ENCODE results near the gene HEATR9.

HEATR9 gene

GRCh38 chr17:35894206-35894605 lies 25.5 kb upstream of the HEATR9 start:
- DNase-seq = no peak

DNA sequence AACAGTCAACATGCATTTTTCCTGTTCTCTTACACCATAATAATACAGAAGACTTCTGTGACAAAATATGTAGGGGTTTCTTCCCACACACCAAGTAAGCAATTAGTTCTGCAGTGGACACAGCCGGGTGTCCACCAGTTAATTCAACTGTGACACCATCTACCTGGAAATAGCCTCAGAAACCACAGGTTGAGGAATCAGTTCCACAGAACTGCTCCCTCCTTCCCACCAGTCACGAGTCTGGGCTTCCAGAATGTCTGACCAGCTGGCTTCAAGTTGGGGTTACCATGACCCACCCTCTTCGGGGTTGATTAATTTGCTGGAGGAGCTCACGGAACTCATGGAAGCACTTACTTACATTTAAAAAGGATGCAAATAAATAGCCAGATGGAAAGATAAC lies 25.1 kb upstream of the HEATR9 start:
- DNase-seq = no peak

DNA sequence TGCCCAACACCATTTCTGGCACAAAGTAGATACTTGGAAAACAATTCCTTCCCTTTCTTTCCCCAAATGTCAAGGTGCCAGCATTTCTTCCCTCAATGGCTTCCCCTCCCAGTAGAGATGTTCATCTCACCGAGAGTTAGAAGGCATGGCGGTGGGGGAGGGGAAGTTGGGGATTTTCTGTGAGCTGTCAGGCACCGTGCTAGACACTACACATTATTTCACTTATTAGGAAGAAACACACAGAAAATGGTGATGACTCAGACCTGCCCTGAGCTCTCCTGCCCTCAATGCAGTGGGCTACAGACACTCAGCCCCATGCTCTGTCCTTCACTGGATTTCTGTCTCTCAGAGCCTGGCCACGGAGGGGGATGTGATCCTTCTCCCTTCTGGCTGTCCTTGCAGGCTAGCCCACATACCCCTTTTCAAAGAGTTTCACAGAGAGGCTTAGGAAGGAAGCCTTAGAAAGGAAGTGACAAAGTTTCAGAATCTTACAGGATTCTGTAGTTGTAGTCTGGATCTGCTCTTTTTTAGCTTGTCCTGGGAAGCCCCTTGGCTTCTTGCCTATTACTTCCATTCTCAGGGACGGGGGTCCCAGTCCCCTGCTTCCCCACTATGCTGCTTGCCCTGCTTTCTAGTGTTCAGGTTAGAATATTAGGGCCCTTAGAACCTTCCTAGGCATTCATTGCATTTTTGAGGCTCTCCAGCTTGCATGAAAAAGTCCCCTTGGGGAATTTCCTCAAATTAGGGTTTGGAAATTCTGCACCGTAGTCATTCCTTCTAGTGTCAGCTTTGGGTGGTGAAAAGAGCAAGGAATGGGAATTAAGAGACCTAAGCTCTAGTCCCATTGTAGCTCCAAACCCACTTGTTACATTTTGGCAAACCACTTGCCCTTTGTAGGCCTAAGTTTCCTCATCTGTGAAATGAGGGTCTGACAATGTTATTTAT lies 23.7 kb upstream of the HEATR9 start:
- DNase-seq = no peak

DNA sequence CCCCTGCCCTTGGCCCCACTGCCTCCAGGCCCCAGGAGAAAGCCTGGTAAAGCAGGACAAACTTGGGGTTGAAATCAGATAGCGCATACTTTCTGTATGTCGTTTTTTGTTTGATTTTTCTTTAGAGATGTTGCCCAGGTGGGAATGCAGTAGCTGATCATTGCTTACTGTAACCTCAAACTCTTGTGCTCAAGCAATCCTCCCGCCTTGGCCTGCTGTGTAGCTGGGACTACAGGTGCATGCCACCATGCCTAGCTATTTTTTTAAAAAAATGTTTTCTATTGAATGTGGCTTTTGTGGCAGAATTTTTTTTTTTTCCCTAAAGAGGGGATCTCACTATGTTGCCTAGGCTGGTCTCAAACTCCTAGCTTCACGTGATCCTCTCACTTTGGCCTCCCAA lies 22.6 kb upstream of the HEATR9 start:
- no peak for DNase-seq

- DNase-seq = no peak
Measured at GRCh38 chr17:35890774-35891155, 22.1 kb upstream of the HEATR9 start.

- DNase-seq = peak; percentile 19
Measured at GRCh38 chr17:35889818-35890773, 21.4 kb upstream of the HEATR9 start.

DNA sequence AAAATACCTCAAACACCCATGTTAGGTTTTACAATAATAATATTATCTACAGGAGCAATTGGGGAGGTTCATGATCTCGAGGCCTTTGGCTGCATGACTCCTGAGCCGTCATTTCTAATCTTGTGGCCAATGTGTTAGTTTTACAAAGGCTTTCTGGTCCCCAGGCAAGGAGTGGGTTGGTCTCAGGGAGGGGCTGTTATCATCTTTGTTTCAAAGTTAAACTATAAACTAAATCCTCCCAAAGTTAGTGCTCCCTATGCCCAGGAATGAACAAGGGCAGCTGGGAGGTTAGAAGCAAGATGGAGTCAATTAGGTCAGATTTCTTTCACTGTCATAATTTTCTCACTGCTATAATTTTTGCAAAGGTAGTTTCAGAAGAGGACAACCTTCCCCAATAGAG lies 20.6 kb upstream of the HEATR9 start:
- DNase-seq = no peak

DNA sequence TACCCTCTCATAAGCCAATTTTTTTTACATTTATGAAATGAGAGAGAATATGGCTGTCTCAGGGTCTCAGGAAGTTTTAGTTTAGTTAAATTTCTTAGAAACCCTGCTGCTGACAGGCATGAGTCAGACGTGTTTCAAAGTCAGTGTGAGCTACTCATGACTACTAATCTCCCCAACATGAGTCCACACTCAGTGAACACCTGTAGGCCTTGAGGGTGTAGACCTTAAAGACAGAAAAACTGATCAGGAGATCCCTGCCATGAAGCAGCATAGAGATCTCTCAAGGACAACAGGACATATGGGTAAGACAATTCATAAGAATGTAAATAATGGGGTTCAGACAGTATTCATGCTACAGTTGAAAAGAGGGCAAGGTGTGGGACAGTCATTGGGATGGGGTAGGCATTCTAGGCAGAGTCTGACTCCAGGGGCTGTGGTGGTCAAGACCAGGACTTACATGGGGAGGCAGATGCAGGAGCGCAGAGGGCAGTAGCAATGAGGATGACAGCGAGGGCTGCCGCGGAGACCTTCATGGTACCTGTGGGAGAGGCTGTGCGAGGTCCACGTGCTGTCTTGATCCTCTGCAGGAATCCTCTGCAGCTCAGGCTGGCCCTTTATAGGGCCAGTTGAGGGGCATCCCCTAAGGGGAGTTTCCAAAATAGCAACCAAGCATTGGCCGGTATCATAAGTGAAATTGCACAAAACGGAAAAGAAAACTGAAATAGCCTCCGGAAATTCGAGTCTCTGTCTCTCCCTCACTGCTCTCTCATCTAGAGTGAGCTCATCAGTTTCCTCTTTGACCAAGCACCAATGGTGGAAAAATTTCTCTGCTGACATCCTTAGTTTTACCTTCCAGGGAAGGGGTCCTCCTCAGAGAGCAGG lies 11.3 kb upstream of the HEATR9 start, which contains the start of gene CCL5:
TSS of gene CCL5 (minus strand) at position 588 of the 882 bp plus-strand sequence.
- DNase-seq = no peak

GRCh38 chr17:35878361-35878760 lies 9.7 kb upstream of the HEATR9 start:
- no peak for DNase-seq

- no peak for DNase-seq
Measured at GRCh38 chr17:35877345-35878029, 8.8 kb upstream of the HEATR9 start.

- DNase-seq = no peak
Measured at GRCh38 chr17:35876534-35876933, 7.8 kb upstream of the HEATR9 start.

DNA sequence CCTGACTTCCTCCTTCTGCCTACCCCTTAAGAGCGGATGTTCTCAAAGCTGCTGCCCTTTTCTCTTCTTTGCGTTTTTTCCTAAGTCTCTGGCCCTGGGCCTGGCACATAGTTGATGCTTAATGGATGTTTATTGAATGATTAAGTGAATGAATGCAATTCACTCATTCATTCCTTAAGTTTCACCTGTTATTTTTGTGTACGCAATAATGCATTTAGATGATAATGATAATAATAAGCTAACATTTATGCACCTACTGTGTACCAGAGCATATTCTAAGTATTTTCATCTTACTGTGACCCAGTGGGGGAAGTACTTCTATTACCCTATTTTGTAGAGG lies 7.1 kb upstream of the HEATR9 start:
- no peak for DNase-seq

GRCh38 chr17:35875072-35875799 lies 6.5 kb upstream of the HEATR9 start:
- no peak for DNase-seq

DNA sequence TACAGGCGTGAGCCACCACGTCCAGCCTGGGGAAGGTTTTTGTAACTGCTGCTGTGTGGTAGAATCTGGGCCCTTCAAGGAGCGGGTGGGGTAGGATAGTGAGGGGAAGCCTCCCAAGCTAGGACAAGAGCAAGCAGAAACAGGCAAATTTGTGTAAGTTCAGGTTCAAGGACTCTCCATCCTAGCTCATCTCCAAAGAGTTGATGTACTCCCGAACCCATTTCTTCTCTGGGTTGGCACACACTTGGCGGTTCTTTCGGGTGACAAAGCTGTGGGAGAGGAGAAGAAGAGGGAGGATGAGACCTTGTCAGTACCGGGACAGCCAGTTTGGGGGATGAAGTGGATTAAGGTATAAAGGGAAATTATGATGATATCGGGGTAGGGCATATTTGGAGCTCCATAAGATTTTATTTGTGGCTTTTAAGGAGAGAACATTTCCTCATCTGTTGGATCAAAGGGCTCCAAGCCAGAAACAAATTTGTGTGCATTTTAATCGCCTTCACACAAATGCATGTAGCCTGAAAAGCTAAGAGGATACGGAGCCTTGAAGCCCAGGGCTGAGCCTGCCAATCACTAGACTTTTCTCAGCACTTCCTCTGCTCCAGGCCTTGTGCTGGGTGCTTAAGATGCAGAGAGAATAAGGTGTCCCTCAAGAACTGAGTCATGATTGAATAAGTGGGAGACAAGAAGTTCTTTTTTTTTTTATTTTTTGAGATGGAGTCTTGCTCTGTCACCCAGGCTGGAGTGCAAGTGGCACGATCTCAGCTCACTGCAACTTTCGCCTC lies 3.7 kb upstream of the HEATR9 start:
- no peak for DNase-seq

- no peak for DNase-seq
Measured at GRCh38 chr17:35870906-35871819, 2.5 kb upstream of the HEATR9 start.

- DNase-seq = no peak
Measured at GRCh38 chr17:35867574-35867973, 1.1 kb downstream of the HEATR9 start.

DNA sequence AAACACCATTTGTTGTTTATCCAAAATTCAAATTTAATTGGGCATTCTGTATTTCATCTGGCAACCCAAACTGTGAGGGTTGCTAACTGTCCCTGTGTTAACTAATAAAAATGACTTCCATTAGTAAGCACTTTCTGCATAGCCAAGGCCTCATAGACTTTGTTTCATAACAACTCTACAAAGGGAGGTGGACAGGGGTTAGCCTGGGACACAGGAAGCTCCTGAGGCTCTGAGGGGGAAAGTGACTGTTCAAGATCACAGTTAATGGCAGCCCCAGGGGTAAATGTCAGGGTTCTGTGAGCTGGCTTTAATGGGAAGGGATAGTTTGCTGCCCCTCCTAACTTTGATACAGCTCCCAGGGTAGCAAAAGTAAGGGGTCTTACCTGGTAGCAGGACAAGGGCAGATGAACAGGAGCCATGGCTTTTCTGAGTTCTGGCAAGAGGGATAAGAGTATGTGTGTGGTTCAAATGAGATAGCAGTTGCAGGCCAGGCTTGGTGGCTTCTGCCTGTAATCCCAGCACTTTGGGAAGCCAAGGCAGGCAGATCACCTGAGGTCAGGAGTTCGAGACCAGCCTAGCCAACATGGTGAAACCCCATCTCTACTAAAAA lies 2.2 kb downstream of the HEATR9 start:
- no peak for DNase-seq

DNA sequence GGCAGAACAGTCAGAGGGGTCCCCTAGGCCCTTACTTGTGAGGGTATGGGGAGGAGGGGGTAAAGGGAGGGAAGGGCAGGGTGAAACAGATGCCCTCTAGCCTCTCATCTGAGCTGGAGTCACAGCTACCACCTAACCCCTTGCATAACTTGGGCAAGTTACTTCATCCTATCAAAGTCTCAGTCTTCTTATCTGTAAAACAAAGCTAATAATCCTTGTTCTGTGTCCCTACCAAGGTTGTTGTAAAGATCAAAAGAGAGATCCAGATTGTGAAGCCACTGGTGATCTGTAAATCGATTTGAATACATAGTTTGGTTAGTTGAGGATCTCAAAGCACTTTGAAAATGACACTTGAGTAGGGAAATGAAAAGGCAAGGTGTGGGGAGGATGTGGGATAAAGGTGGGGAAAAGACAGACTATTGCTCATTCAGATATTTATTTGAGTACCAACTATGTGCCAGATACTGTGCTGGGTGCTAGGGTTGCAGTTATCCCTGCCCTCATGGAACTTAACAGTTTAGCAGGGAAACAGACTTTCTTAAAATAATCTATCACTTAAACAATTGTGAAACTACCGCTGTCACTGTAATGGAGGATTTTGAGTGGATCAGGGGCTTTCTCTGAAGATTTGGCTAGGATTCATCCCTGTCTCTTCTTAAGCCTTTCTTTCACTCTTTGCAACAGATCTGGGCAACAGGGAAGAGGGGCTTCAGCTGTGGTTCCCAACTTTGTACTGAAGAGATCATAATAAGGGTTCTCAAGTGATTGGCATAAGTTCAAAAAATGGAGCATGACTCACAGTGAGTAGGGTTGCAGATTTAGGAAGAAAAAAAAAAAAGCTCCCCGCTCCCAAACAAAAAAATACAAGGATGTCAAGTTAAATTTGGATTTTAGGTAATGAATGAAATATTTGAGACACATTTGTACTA lies 3.0 kb downstream of the HEATR9 start:
- DNase-seq = peak; percentile 9
